Right ventricle myocardium superior (tissue), 1 donor: Measurements from ENCODE around the gene CPLX3. TPM values are rescaled to one million over a fixed set of nuclear protein-coding genes. Genes with fewer than 3 reads are reported as not detected.

Experiments used
- ATAC-seq: fragments of 200-7000 bp; cut with Tn5 transposase; one replicate; pipeline ENCODE4 v1.9.1; 2020; ENCODE audit warnings: mild to moderate bottlenecking; ENCODE audit not compliant: poor library complexity
- DNase-seq: peaks from one replicate; pipeline ENCODE4 v3.0.0-alpha.2; 2020
- intact Hi-C: fragments of 100-400 bp; cut with DNase I; formaldehyde crosslinking; loops from one replicate; pipeline ENCODE4 v1.11.2; 2022
- total RNA-seq: library from RNA; stranded (reverse); fragmentation: NEBNext Ultra II Directional; extraction: Animal tissue kit (Norgen Biotek cat#: 25700); gene quantifications from one replicate; pipeline ENCODE4 v1.2.1, GENCODE V29; 2021
- donor health status: DM: no; HTN: yes; CAD: no; lungs with severe emphysema.

CPLX3 gene
- total RNA-seq, 1 donor from 2014 or later: 3.6 TPM

DNA sequence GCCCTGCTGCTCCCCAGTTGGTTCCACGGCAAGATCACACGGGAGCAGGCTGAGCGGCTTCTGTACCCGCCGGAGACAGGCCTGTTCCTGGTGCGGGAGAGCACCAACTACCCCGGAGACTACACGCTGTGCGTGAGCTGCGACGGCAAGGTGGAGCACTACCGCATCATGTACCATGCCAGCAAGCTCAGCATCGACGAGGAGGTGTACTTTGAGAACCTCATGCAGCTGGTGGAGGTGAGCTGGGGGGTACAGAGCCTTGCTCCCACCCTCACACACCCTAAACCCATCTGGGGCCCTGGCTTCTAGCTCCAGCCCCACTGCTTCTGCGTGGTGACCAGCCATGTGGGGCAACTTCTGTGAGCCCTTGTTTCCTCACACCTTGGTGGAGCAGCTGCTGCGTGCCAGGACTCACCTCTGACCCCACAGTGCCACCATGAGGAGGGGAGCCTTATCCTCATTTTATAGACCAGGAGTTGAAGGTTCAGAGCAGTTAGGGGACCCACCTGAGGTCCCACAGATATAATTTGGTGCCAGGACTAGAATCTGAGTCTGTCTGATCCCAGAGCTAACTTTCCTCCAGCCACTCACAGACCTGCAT is 27.1 kb upstream of the CPLX3 start:
- ATAC-seq: no peak
- DNase-seq: no peak
- intact Hi-C loops: no loop called here

DNA sequence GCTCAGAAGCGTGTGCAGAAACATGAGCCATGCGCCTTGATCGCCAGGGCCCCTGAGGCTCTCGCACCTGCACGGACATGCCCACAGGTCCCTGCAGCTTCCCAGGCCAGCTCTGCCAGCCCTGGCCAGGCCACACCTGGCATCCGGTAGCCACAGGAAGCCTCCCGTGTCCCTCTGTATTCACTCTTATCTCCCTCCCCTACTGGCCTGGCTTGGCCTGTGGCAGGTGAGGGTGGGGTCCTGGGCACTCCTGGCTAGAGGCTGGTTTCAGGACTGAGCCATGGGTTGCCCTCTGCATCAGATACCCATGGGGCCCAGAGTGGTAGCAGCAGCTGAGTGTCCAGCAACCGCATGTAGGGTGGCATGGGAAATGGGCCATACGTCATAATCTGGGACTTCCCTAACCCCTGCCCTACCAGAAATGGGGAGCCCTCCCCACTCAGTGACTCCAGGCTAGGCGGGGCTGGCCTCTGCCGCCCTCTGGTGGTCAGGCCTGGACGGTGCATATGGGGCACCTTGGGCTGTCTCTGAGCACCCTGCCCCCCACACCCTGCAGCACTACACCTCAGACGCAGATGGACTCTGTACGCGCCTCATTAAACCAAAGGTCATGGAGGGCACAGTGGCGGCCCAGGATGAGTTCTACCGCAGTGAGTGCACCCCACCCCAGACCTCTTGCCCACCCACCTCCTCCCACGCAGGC is 26.4 kb upstream of the CPLX3 start:
- peak; percentile 89 for DNase-seq
- intact Hi-C loops: no loop called here
- ATAC-seq: peak; percentile 86

DNA sequence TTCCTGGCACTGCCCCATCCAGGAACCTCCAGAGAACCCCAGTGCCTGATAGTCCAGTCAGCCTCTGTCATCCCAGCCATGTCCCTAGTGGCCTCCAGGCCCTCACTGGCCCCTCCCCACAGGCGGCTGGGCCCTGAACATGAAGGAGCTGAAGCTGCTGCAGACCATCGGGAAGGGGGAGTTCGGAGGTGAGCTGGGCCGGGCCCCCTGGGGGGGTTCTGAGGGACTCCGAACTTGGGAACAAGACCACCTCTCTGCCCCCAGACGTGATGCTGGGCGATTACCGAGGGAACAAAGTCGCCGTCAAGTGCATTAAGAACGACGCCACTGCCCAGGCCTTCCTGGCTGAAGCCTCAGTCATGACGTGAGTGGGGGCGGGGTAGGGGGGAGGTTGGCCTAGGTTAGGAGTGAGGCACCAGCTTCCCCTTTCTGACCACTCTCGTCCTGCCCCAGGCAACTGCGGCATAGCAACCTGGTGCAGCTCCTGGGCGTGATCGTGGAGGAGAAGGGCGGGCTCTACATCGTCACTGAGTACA is 25.8 kb upstream of the CPLX3 start:
- ATAC-seq (no peak), DNase-seq (no peak)
- intact Hi-C loops: no loop called here

DNA sequence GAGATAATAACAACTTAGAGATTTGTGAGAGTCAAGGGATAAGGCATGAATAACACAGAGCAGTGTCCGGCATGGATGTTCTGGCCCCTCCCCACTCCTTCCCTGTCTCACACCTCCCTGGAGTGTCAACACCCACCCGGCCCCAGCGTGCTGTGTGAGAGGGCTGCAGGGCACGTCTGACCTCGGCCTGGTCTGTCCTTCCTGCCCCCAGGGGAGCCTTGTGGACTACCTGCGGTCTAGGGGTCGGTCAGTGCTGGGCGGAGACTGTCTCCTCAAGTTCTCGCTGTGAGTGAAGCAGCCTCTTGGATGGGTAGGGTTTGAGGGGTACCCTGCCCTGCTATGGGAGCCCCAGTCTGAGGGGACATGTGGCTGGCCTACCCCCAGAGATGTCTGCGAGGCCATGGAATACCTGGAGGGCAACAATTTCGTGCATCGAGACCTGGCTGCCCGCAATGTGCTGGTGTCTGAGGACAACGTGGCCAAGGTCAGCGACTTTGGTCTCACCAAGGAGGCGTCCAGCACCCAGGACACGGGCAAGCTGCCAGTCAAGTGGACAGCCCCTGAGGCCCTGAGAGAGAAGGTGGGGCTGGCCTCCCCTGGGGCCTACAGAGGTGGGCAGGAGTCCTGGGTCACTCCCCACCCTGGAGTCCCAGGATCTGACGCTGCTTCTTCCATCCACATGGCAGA is 25.0 kb upstream of the CPLX3 start:
- ATAC-seq (no peak), DNase-seq (no peak)
- intact Hi-C loops: no loop called here

DNA sequence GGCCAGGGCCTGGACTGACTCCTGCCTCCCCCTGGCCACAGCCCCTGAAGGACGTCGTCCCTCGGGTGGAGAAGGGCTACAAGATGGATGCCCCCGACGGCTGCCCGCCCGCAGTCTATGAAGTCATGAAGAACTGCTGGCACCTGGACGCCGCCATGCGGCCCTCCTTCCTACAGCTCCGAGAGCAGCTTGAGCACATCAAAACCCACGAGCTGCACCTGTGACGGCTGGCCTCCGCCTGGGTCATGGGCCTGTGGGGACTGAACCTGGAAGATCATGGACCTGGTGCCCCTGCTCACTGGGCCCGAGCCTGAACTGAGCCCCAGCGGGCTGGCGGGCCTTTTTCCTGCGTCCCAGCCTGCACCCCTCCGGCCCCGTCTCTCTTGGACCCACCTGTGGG is 24.1 kb upstream of the CPLX3 start:
- DNase-seq (no peak), ATAC-seq (no peak)
- intact Hi-C loops: no loop called here

DNA sequence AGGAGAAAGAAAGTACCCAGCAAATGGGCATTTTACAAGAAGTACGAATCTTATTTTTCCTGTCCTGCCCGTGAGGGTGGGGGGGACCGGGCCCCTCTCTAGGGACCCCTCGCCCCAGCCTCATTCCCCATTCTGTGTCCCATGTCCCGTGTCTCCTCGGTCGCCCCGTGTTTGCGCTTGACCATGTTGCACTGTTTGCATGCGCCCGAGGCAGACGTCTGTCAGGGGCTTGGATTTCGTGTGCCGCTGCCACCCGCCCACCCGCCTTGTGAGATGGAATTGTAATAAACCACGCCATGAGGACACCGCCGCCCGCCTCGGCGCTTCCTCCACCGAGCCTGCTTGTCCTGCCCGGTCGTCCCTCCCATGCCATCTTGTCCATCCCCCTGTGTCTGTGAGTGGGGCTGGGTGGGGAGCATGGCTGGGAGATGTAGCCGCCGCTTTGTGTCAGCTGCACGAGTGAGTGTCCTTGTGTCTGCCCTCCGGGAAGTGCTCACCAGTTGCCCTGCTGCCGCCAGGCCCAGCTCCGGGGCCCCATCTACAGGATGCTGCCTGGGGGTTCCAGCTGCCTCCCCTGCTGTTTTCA is 23.5 kb upstream of the CPLX3 start:
- intact Hi-C loops: no loop called here
- ATAC-seq (no peak), DNase-seq (no peak)

DNA sequence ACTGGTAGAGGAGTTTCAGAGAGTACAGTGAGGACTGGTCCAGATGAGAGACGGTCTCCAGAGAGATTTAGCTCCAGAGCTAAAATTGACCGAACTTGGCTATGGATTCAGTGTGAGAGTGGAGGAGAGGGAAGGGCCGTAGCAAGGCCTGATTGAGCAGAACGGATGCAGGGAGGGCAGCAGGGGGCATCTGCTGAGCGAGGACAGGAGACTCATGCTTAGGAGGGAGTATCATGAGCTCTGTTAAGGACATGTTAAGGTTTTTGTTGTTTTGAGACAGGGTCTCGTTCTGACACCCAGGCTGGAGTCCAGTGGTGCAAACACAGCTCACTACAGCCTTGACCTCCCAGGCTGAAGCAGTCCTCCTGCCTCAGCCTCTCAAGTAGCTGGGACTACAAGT is 21.5 kb upstream of the CPLX3 start:
- ATAC-seq: no peak
- DNase-seq: no peak
- intact Hi-C loops: no loop called here

DNA sequence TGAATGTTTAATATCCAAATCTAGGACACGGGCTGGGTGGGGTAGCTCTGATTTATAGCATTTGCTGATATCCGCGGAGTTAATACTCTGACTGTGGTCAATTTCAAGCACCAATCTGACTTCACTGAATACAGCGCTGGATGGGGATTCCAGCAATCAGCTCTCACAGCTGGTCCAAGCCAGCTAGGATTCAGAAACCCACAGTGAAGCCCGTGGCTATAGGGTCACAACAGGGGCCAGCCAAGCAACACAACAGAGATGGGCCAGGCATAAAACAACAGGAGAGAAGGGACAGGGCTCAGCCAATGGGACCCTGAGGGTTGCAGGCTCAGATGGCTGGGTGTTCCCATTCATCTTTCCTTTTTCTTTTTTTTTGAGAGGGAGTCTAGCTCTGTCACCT is 19.1 kb upstream of the CPLX3 start:
- intact Hi-C loops: no loop called here
- DNase-seq (no peak), ATAC-seq (no peak)

DNA sequence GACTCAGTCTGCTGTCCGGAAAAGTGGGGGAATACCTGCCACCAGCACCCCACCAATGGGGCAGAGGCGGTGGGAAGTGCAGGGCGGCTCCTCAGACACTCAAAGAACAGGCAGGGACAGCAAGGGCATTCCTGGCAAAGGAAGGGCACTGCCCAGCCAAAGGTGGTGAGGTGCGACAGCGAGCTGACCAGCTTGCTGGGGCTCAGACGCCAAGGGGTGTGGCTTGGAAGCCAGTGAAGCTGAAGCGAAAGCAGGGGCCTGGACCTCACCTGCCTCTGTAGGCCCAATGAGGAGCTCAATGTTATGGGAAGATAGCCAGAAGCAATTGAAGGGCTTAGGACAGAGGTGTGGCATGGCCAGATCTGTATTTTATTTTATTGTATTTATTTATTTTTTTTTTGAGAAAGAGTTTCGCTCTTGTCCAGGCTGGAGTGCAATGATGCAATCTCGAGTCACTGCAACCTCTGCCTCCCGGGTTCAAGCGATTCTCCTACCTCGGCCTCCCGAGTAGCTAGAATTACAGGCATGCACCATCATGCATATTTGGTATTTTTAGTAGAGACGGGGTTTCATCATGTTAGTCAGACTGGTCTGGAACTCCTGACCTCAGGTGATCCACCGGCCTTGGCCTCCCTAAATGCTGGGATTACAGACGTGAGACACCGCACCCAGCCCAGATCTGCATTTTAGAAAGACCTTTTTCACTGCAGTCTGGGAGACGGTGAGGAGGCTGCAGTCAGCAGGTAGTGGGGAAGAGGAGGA is 18.2 kb upstream of the CPLX3 start:
- intact Hi-C loops: no loop called here
- peak; percentile 64 for DNase-seq
- peak; percentile 69 for ATAC-seq

DNA sequence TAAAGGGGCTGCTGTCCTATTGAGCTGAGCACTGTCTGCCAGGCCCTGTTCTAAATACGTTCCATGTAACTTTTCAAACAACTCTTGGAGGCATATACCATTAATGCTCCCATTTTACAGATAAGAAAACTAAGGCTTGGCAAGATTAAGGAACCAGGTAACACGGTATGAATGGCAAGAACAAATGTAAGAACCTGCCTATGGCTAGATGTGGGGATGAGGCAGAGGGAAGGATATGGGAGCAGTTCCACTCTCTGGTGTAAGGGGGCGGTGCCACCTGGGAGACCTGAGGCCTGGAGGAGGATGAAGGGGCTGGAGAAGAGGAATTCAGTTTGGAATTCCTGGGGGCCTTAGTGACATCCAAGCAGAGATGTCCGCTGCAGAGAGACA is 17.6 kb upstream of the CPLX3 start:
- no peak for DNase-seq
- ATAC-seq: no peak
- intact Hi-C loops: no loop called here

DNA sequence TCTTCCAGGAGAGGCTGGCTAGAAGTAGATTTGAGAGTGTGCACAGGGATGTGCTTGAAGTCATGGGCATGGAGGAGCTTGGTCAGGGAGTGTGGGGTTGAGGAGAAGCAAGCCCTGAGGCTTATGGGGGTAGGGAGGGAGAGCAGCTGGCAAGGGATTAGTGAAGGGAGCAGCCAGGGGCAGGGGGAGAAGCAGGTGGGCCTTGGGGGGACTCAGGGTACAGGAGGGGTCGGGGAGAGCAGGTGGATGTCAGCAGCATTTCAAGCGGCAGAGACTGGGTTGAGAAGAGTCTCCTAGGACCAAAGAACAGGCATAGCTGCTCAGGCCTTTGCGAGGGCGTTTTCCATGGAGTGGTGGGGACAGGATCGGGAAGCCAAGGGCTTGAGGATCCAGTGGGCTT is 17.2 kb upstream of the CPLX3 start:
- intact Hi-C loops: no loop called here
- DNase-seq (no peak), ATAC-seq (no peak)

DNA sequence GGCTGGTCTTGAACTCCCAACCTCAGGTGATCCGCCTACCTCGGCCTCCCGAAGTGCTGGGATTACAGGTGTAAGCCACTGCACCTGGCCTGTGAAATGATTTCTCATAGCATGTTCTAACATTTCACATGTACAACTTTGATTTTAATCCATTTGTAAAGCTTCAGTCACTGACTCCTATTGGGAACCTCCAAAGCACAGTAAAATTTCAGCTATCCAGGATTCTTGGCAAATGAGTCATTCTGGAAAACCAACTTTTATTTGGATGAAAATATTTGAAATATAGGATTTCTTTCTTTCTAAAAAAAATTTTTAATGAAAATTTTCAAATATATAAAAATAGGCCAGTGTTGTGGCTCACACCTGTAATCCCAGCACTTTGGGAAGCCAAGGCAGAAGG is 16.5 kb upstream of the CPLX3 start:
- no peak for ATAC-seq
- intact Hi-C loops: no loop called here
- no peak for DNase-seq

DNA sequence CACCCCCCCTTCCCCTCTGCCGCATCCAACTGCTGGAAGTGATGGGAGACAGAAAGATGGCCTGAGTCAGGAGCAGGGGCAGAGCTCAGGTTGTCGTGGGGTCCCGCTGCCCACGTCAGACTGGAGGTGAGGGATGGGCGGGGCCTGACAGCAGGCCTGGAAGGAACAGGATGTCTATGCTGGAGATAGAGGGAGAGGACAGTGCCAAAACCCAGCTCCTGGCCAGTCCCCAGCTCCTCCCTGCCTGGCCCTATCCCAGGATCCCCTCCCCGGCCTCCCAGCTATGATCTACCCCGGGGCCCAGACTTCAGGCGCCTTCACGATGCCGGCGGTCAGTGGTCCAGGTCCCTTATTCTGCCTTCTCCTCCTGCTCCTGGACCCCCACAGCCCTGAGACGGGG is 13.9 kb upstream of the CPLX3 start, which contains the start of gene LMAN1L:
Gene LMAN1L, plus strand, starts transcription at position 303 of the 400 bp plus-strand sequence. Its CDS starts 20 bp downstream, at position 323.
- peak; percentile 63 for DNase-seq
- intact Hi-C loops: no loop called here
- peak; percentile 52 for ATAC-seq

DNA sequence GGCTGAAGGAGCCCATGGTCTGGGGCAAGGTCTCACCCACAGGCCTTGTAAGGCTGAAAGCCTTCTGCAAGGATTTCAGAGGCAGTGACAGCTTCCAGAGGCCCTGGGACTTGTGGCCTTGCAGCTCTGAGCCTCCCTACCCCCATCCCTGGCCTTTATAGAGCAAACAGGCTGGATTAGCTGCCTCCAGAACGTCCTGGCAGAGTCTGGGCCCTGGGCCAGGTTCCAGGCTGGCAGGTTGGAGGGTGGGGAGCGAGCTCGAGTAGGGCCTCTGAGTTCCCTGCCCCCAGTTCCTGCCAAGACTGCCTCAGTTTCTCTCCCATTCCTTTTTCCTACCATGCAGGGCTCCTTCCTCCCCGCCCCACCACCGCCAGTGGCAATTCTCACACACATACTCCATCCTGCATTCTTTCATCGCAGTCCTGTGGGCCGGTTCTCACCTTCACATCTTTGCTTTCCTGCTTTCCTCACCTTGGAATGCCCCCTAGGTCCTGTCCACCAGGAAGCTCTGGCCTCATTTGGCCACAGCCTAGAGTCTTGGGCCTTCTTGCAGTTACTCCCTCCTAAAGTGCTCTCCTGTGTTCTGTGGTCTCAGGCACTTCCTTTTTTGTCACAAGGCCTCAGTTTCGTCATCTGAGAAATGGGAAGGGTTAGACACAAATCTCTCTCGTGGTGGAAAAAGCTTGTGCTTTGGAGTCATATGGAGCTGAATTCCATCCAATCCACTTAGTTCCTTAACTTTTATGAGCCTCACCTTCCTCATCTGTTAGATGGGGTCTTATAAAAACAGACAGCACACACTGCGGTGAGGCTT is 11.1 kb upstream of the CPLX3 start:
- ATAC-seq: peak; percentile 63
- intact Hi-C loops: no loop called here
- peak; percentile 78 for DNase-seq

DNA sequence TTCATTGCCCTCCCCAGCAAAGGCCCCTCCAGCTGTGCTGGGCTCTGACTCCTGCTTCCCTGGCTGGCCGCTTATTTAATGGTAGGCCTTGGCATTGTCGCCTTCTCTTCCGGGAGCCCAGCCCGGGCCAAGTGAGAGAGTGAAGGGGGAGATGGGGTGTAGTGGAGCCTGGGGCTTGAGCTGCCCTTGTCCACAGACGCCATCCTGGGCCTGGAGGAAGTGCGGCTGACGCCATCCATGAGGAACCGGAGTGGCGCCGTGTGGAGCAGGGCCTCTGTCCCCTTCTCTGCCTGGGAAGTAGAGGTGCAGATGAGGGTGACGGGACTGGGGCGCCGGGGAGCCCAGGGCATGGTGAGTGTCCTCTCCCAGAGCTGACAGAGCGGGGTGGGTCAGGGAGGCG is 10.5 kb upstream of the CPLX3 start:
- intact Hi-C loops: no loop called here
- DNase-seq: no peak
- no peak for ATAC-seq

DNA sequence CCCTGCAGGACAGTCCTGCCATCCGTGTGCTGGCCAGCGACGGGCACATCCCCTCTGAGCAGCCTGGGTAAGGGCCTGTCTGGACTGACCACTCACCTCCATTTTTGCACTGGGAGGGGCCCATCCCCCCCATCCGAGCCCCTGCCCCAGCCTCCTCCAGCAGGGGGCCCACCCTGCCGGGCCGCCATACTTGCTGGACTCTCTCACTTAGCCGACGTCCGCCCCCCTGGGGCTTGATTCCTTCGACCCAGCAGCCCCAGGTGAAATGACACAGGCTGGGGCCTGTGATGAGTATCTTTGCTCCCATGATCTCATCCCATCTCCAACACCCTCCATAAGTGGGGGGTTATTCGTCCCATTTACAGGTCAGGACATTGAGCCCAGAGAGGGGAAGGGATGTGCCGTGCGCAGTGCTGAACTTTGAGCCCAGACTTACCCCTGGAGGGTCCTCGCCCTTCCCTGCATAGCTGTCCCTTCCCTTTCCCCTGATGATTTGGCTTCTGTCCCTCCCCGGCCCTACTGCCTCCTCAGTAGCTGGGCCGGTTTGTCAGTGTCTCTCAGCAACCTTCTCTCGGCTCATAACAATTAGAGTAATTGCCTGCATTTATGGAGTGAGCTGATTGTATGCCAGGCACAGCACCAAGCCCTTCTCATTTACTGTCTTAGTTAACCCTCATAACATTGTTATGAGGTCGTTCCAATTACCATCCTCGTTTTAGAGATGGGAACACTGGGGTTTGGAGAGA is 9.6 kb upstream of the CPLX3 start:
- no peak for DNase-seq
- no peak for ATAC-seq
- intact Hi-C loops: no loop called here

DNA sequence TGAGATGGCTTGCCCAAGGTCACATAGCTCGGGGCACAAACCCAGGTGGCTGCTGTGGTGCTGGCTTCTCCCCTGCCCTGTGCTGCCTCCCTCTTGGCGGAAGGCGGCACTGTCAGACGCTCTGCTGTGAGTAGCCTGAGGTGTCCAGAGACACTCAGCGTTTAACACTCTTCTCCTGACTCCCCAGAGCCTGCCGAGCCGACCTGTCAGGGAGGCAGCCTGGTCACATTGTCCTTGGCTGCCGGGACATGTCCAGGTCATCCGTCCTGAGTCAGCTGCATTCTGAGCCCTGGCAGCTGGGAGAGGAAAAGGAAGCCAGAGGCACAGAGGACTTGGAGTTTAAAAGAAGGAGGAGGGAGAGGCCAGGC is 9.1 kb upstream of the CPLX3 start:
- intact Hi-C loops: no loop called here
- DNase-seq: peak; percentile 69
- peak; percentile 77 for ATAC-seq
